Measurements from ENCODE around the gene HYKK. TPM values are rescaled to one million over a fixed set of nuclear protein-coding genes. Genes with fewer than 3 reads are reported as not detected.
"Not testable (repeated sequence)": the region's sequence is repeated elsewhere in the genome, so short reads cannot be mapped to it uniquely, and the experiment has no call there.

Gene HYKK
- total and polyA plus RNA-seq, 10 of the 15 experiments (the other 5 are each of a cell fraction or from before 2014, with no cell fraction given), result 0.15 to 0.98 (median 0.49) TPM

- TF ChIP-seq HDAC2 (IDR thresholded peaks at IDR 0.05) (no peak), ASH2L (IDR thresholded peaks at IDR 0.05; ENCODE audit: borderline replicate concordance, low read depth) (no peak), ZNF384 (IDR thresholded peaks at IDR 0.05; ENCODE audit: borderline replicate concordance, low read depth, low read length) (no peak), BMI1 (IDR thresholded peaks at IDR 0.05; ENCODE audit: borderline replicate concordance) (no peak), GABPA (IDR thresholded peaks at IDR 0.05; ENCODE audit: low read depth) (no peak), BHLHE40 (IDR thresholded peaks at IDR 0.05; ENCODE audit: borderline replicate concordance in 1 of 2, low read depth in 2 of 2, low read length in 1 of 2) (no peak), PAX5 (IDR thresholded peaks at IDR 0.05; ENCODE audit: borderline replicate concordance, low read depth, low read length) (no peak)
Observed at GRCh38 chr15:78552597-78552996, 45.2 kb downstream of the HYKK start (continued).

DNA sequence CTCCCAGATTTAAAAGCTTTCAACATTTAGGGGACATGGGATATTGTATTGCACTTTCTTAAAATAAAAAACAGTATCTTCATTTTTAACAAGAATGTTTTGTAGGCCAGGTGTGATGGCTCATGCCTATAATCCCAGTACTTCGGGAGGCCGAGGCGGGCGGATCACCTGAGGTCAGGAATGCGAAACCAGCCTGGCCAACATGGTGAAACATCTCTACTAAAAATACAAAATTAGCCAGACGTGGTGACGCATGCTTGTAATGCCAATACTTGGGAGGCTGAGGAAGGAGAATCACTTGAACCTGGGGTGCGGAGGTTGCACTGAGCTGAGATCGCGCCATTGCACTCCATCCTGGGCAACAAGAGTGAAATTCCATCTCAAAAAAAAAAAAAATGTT is 52.8 kb downstream of the HYKK start:
- WGBS (ENCODE audit: insufficient coverage, insufficient replicate concordance, low lambda C conversion rate, missing lambda C conversion rate), result 73% methylated on average over 10 of the region's 10 CpGs
- H3K9ac ChIP-seq (ENCODE audit: control insufficient read depth, insufficient read depth, low read length); CTCF ChIA-PET; SMC1A ChIA-PET (ENCODE audit: uncharacterized antibody, unreplicated experiment); in situ Hi-C loops (cut with MboI); DNase-seq (ENCODE audit: low read depth, low spot score); FAIRE-seq; H3K27me3 ChIP-seq (replicated peaks in 1 of 2; ENCODE audit: control insufficient read depth in 2 of 2, insufficient read depth in 2 of 2, low read length in 1 of 2); H3K36me3 ChIP-seq (ENCODE audit: control insufficient read depth in 2 of 2, insufficient read depth in 2 of 2, low read length in 1 of 2); BruUV-seq (replicated peaks); intact Hi-C loops (cut with micrococcal nuclease; ENCODE audit: unreplicated experiment); H3K79me2 ChIP-seq (ENCODE audit: control insufficient read depth, insufficient read depth, low read length); H3K4me2 ChIP-seq (ENCODE audit: control insufficient read depth, insufficient read depth); H2AFZ ChIP-seq (ENCODE audit: control insufficient read depth, low read depth, low read length); H4K20me1 ChIP-seq (ENCODE audit: control insufficient read depth, insufficient read depth); H3K4me1 ChIP-seq (ENCODE audit: control insufficient read depth, insufficient read depth, low read length); ATAC-seq; RAD21 ChIA-PET (ENCODE audit: unreplicated experiment); H3K9me3 ChIP-seq (replicated peaks; ENCODE audit: control insufficient read depth, insufficient read depth, low read length); H3K27ac ChIP-seq (ENCODE audit: control insufficient read depth, insufficient read depth); POLR2A ChIA-PET; H3K4me3 ChIP-seq: not testable (repeated sequence)

DNA sequence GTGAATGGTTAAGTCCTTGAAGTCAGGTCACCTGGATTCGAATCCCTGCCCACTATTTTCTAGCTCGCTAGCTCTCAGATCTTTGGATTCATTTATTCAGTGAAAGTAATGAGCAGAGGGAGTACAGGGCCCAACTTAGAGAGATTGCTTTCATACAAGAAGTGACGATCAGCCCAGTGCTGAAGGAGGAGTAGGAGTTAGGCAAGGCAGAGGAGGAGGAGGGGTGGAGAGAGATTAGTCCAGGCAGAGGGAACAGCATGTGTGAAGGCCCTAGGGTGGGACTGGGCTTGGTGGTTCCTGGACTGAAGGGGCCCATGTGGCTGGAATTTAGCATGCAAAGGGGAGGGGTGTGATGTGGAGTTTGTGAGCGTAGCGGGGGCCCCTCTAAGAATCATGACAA is 54.1 kb downstream of the HYKK start:
- H2AFZ ChIP-seq (ENCODE audit: control insufficient read depth, low read depth, low read length), result no peak overlapping the region
- TF ChIP-seq KLF5 (IDR thresholded peaks at IDR 0.05; ENCODE audit: partially characterized antibody) (no peak), CHD4 (IDR thresholded peaks at IDR 0.05) (no peak), HDAC2 (IDR thresholded peaks at IDR 0.05) (no peak), POLR2AphosphoS5 (IDR thresholded peaks at IDR 0.05; ENCODE audit: low read length) (no peak), MXI1 (IDR thresholded peaks at IDR 0.05; ENCODE audit: low read depth, low read length) (no peak), PML (IDR thresholded peaks at IDR 0.05; ENCODE audit: low read length) (no peak)
- TF ChIP-seq, protein P1, sequence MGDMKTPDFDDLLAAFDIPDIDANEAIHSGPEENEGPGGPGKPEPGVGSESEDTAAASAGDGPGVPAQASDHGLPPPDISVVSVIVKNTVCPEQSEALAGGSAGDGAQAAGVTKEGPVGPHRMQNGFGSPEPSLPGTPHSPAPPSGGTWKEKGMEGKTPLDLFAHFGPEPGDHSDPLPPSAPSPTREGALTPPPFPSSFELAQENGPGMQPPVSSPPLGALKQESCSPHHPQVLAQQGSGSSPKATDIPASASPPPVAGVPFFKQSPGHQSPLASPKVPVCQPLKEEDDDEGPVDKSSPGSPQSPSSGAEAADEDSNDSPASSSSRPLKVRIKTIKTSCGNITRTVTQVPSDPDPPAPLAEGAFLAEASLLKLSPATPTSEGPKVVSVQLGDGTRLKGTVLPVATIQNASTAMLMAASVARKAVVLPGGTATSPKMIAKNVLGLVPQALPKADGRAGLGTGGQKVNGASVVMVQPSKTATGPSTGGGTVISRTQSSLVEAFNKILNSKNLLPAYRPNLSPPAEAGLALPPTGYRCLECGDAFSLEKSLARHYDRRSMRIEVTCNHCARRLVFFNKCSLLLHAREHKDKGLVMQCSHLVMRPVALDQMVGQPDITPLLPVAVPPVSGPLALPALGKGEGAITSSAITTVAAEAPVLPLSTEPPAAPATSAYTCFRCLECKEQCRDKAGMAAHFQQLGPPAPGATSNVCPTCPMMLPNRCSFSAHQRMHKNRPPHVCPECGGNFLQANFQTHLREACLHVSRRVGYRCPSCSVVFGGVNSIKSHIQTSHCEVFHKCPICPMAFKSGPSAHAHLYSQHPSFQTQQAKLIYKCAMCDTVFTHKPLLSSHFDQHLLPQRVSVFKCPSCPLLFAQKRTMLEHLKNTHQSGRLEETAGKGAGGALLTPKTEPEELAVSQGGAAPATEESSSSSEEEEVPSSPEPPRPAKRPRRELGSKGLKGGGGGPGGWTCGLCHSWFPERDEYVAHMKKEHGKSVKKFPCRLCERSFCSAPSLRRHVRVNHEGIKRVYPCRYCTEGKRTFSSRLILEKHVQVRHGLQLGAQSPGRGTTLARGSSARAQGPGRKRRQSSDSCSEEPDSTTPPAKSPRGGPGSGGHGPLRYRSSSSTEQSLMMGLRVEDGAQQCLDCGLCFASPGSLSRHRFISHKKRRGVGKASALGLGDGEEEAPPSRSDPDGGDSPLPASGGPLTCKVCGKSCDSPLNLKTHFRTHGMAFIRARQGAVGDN (IDR thresholded peaks at IDR 0.05), result no peak

More for the DNA sequence above, 54.1 kb downstream of the HYKK start:
- WGBS (ENCODE audit: insufficient coverage, insufficient replicate concordance, low lambda C conversion rate, missing lambda C conversion rate), result 83% methylated on average over 5 of the region's 5 CpGs
- intact Hi-C loops (cut with micrococcal nuclease; ENCODE audit: unreplicated experiment) (no loop called here), in situ Hi-C loops (cut with MboI) (no loop called here)
- Histone ChIP-seq H3K79me2 (ENCODE audit: control insufficient read depth, insufficient read depth, low read length) (peaks cover 8% of the 10 kb centered on the region), H3K27ac (ENCODE audit: control insufficient read depth, insufficient read depth) (no peak overlapping the region), H3K4me3 (no peak overlapping the region), H3K27me3 (replicated peaks in 1 of 2; ENCODE audit: control insufficient read depth in 2 of 2, insufficient read depth in 2 of 2, low read length in 1 of 2) (no peaks in the 10 kb centered on the region), H3K4me2 (ENCODE audit: control insufficient read depth, insufficient read depth) (no peak overlapping the region), H3K4me1 (ENCODE audit: control insufficient read depth, insufficient read depth, low read length) (peaks cover 5% of the 10 kb centered on the region), H3K36me3 (ENCODE audit: control insufficient read depth in 2 of 2, insufficient read depth in 2 of 2, low read length in 1 of 2) (no peaks in the 10 kb centered on the region), H3K9me3 (replicated peaks; ENCODE audit: control insufficient read depth, insufficient read depth, low read length) (no peaks in the 10 kb centered on the region), H4K20me1 (ENCODE audit: control insufficient read depth, insufficient read depth) (no peaks in the 10 kb centered on the region), H3K9ac (ENCODE audit: control insufficient read depth, insufficient read depth, low read length) (no peak overlapping the region)
- ChIA-PET CTCF (interaction anchor here (0.8 to 1.2 kb wide), 2 partner anchors 31 to 47 kb away, joined by 3 read pairs; no protein-coding TSS in a partner anchor), SMC1A (ENCODE audit: uncharacterized antibody, unreplicated experiment) (interaction anchor here (0.9 kb wide), 1 partner anchor 17 kb away, joined by 3 read pairs; no protein-coding TSS in a partner anchor), RAD21 (ENCODE audit: unreplicated experiment) (no interaction called here), POLR2A (no interaction called here)
- no TSS peak for BruUV-seq (replicated peaks)
- FAIRE-seq (no peak), ATAC-seq (no peak), DNase-seq (ENCODE audit: low read depth, low spot score) (no peak)

Data from GM12878 (cell line).